Chondrocyte (in vitro differentiated cells): ENCODE results near the gene USP43. TPM values are rescaled to one million over a fixed set of nuclear protein-coding genes. Genes with fewer than 3 reads are reported as not detected.

Experiments used
- DNase-seq: peaks from one replicate; pipeline ENCODE4 v3.0.0; 2021; ENCODE audit warnings: mixed read lengths, low spot score
- H3K27ac Mint-ChIP-seq: one replicate; pipeline ENCODE4 v1.8.0; 2021; ENCODE audit warnings: mild to moderate bottlenecking, moderate library complexity, mixed read lengths; ENCODE audit not compliant: unreplicated experiment
- H3K27me3 Mint-ChIP-seq: 2 replicates; pipeline ENCODE4 v1.8.0; 2021; ENCODE audit warnings: low read depth, mixed read lengths
- H3K36me3 Mint-ChIP-seq: 2 replicates; pipeline ENCODE4 v1.8.0; 2021; ENCODE audit warnings: low read depth, mixed read lengths
- H3K4me1 Mint-ChIP-seq: 2 replicates; pipeline ENCODE4 v1.8.0; 2021; ENCODE audit warnings: low read depth, mild to moderate bottlenecking, mixed read lengths
- H3K4me3 Mint-ChIP-seq: one replicate; pipeline ENCODE4 v1.8.0; 2021; ENCODE audit warnings: mild to moderate bottlenecking, moderate library complexity, mixed read lengths; ENCODE audit not compliant: unreplicated experiment
- H3K9me3 Mint-ChIP-seq: 2 replicates; pipeline ENCODE4 v1.8.0; 2021; ENCODE audit warnings: low read depth, mixed read lengths
- total RNA-seq: library from RNA; stranded (reverse); gene quantifications from 3 replicates; pipeline ENCODE4 v1.2.1, GENCODE V29; 2021
- TF ChIP-seq, protein P1 (sequence below): fragments of 200-600 bp; sonication (generic); IDR thresholded peaks from 2 replicates; pipeline ENCODE4 v1.5.0; 2021; ENCODE audit warnings: antibody characterized with exemption, mild to moderate bottlenecking, moderate library complexity

Gene USP43
- total RNA-seq, 1 donor from 2014 or later: 2.7 TPM

DNA sequence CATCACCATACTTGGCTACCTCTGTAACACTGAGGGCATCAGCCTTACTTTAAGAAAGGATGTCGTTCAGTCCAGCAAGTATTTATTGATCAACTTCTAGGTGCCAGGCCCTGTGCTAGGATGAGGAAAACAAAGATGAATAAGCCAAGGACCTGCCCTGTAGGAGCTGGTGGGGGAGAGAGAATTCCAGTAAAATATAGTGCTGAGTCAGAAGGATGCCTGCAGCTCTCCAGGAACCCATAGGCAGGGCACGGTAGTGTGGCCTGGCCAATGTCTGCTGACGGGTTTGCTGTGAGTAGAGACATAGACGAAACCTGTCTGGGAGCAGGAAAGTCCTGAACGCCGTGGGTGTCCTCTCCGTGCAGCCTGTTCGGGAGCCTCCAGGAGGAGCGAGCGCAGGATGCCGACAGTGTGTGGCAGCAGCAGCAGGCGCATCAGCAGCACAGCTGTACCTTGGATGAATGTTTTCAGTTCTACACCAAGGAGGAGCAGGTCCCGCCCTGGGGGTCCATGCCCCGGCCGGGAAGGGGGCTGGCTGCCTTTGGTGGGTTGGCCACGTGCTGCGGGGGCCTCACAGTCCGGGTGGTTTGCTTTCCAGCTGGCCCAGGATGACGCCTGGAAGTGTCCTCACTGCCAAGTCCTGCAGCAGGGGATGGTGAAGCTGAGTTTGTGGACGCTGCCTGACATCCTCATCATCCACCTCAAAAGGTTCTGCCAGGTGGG, 55.6 kb downstream of the USP43 start:
- TF ChIP-seq, protein P1, sequence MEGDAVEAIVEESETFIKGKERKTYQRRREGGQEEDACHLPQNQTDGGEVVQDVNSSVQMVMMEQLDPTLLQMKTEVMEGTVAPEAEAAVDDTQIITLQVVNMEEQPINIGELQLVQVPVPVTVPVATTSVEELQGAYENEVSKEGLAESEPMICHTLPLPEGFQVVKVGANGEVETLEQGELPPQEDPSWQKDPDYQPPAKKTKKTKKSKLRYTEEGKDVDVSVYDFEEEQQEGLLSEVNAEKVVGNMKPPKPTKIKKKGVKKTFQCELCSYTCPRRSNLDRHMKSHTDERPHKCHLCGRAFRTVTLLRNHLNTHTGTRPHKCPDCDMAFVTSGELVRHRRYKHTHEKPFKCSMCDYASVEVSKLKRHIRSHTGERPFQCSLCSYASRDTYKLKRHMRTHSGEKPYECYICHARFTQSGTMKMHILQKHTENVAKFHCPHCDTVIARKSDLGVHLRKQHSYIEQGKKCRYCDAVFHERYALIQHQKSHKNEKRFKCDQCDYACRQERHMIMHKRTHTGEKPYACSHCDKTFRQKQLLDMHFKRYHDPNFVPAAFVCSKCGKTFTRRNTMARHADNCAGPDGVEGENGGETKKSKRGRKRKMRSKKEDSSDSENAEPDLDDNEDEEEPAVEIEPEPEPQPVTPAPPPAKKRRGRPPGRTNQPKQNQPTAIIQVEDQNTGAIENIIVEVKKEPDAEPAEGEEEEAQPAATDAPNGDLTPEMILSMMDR: no peak
- no peak for DNase-seq
- H3K27ac Mint-ChIP-seq: no peak overlapping the region
- peaks cover 8% of the 10 kb centered on the region for H3K9me3 Mint-ChIP-seq
- H3K27me3 Mint-ChIP-seq: no peaks in the 10 kb centered on the region
- H3K36me3 Mint-ChIP-seq: peaks cover 16% of the 10 kb centered on the region
- peaks cover 4% of the 10 kb centered on the region for H3K4me1 Mint-ChIP-seq
- no peak overlapping the region for H3K4me3 Mint-ChIP-seq

- Mint-ChIP-seq H3K27ac (no peak overlapping the region), H3K36me3 (peaks cover 9% of the 10 kb centered on the region), H3K4me3 (no peak overlapping the region), H3K4me1 (peaks cover 4% of the 10 kb centered on the region), H3K9me3 (peaks cover 5% of the 10 kb centered on the region), H3K27me3 (no peaks in the 10 kb centered on the region)
- no peak for DNase-seq
- TF ChIP-seq, protein P1: no peak
These were observed 57.2 kb downstream of the USP43 start for GRCh38 chr17:9702482-9702881.

- H3K9me3 Mint-ChIP-seq: no peaks in the 10 kb centered on the region
These were observed 57.8 kb downstream of the USP43 start for GRCh38 chr17:9702914-9703780.

GRCh38 chr17:9703781-9704082, 58.4 kb downstream of the USP43 start:
- peaks cover 4% of the 10 kb centered on the region for H3K4me1 Mint-ChIP-seq
- no peaks in the 10 kb centered on the region for H3K27me3 Mint-ChIP-seq
- H3K4me3 Mint-ChIP-seq: no peak overlapping the region
- H3K36me3 Mint-ChIP-seq: peaks cover 5% of the 10 kb centered on the region
- no peak overlapping the region for H3K27ac Mint-ChIP-seq
- no peak for DNase-seq
- TF ChIP-seq, protein P1: no peak
- H3K9me3 Mint-ChIP-seq: no peaks in the 10 kb centered on the region

More at GRCh38 chr17:9702914-9703780, 57.8 kb downstream of the USP43 start:
- Mint-ChIP-seq H3K27me3 (no peaks in the 10 kb centered on the region), H3K27ac (no peak overlapping the region), H3K4me1 (peaks cover 4% of the 10 kb centered on the region), H3K4me3 (no peak overlapping the region), H3K36me3 (peaks cover 5% of the 10 kb centered on the region)
- TF ChIP-seq, protein P1: no peak
- DNase-seq: no peak

DNA sequence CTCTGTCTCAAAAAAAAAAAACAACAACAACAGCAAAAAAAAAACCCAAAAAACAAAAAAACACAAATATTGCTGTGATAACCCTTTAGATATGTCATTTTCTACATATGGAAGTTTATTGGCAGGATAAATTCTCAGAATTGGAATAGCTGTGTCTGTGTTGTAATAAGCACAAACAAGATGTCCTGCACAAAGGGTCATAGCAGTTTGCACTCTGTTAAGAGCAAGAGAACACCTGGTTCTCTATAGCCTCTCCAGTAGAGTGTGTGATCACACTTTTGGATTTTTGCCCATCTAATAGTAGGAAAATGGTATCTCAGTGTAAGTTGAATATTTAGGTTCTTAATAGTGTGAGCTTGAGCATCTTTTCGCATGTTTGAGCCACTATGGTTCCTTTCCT, 60.4 kb downstream of the USP43 start:
- Mint-ChIP-seq H3K36me3 (peaks cover 5% of the 10 kb centered on the region), H3K9me3 (no peaks in the 10 kb centered on the region), H3K4me3 (no peak overlapping the region), H3K27me3 (no peaks in the 10 kb centered on the region), H3K4me1 (peaks cover 2% of the 10 kb centered on the region), H3K27ac (no peak overlapping the region)
- TF ChIP-seq, protein P1: no peak
- no peak for DNase-seq
